NT2/D1 (cell line): ENCODE data around the gene DDHD1.

ENCODE experiments used
- SUZ12 ChIP-seq: IDR thresholded peaks from 2 replicates; pipeline ENCODE4 v1.6.1; 2011; ENCODE audit not compliant: insufficient read length, insufficient read depth; ENCODE audit errors: extremely low read depth
- YY1 ChIP-seq: IDR thresholded peaks from 2 replicates; pipeline ENCODE4 v1.6.1; 2011; ENCODE audit not compliant: insufficient read length, insufficient read depth
- ZNF274 ChIP-seq: IDR thresholded peaks from 2 replicates; pipeline ENCODE4 v1.6.1; 2011; ENCODE audit warnings: mild to moderate bottlenecking, low read depth, low read length

DNA sequence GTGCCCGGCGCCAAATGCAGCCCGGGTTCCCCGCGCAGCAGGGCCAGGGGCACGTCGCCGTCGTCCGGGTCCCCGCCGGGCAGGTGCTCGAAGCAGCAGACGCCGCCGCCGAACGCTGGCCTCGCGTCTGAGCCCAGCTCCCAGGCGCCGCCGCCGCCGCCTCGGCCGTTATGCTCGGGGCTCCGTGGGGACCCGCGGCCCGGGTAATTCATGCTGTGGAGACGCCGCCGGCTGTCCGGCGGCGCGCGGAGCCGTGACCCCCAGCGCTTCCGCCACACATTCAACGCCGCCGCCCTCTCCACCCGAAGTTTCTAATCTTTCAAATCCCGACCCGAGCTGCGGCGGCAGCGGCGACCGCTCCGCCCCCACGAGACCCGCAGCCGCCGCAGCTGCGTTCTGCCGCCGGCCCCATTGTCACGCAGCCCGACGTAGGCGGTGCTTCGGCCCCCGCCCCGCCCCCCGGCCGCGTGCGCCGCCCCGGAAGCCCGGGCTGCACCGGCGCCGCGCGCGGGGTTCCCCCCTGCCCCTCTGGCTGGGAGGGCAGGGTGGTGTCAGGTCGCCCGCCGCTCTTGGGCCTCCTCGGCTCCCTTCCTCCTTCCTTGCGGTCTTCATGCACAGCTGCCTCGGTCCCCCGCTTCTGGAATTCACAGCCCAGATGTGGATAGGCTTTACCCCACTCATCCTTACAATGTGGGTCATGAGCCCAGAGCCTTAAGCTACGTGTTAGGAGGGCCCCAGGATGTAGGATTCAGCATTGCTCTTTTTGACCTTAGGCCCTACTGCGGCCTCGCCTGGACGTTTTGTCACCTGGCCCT, at the start of gene DDHD1:
- TF ChIP-seq ZNF274 = no peak
- no peak for TF ChIP-seq YY1
- no peak for TF ChIP-seq SUZ12
